Pancreas (tissue), 10 donors: ENCODE results near the gene VAPB. TPM values are rescaled to one million over a fixed set of nuclear protein-coding genes. Genes with fewer than 3 reads are reported as not detected.

ENCODE experiments used
- ATAC-seq, 4 donors: fragments of 200-7000 bp; cut with Tn5 transposase; one replicate each; pipeline versions ENCODE4 v1.8.0 to v1.9.1; 2020; ENCODE audit warnings: mild to moderate bottlenecking in 4 of 4, moderate library complexity in 4 of 4
- DNase-seq, 6 donors: peaks; one replicate each; pipeline ENCODE4 v3.0.0-alpha.2; 2020
- FAIRE-seq: peaks from 2 replicates; lab custom pipeline; 2012; peaks lifted over from hg19 to GRCh38; lab: Jason Lieb, UNC
- H3K27ac ChIP-seq, 4 donors: fragments of 200-600 bp; sonication (generic); 1 replicate in 3 of 4; 2 replicates in 1 of 4; pipeline versions ENCODE4 v1.5.0 to v1.8.0; 2020
- H3K27me3 ChIP-seq, 4 donors: fragments of 200-600 bp; one replicate each; pipeline ENCODE4 v1.8.0; 2021
- H3K36me3 ChIP-seq, 3 donors: fragments of 200-600 bp; sonication (generic) in 1 of 3; one replicate each; pipeline versions ENCODE4 v1.5.0 to v1.8.0; 2020 to 2021
- H3K4me1 ChIP-seq, 3 donors: fragments of 200-600 bp; one replicate each; pipeline ENCODE4 v1.8.0; 2021
- H3K4me3 ChIP-seq, 4 donors: fragments of 200-600 bp; sonication (generic) in 2 of 4; one replicate each; pipeline versions ENCODE4 v1.5.0 to v1.8.0; 2020 to 2021
- H3K9me3 ChIP-seq, 4 donors: fragments of 200-600 bp; one replicate each; pipeline ENCODE4 v1.8.0; 2021
- CTCF ChIP-seq, 4 donors: fragments of 200-600 bp; sonication (generic) in 3 of 4; IDR thresholded peaks; one replicate each; pipeline versions ENCODE4 v1.5.0 to v1.8.0; 2021; ENCODE audit warnings: antibody characterized with exemption in 4 of 4
- WGBS, 2 donors: extraction: QIAGEN DNeasy Blood & Tissue Kit; methylation state at CpG; one replicate each; pipeline ENCODE4 v1.1.7; 2013; 5-methylcytosine and 5-hydroxymethylcytosine counted together
- intact Hi-C, 3 donors: fragments of 100-400 bp; cut with DNase I; formaldehyde crosslinking; loops; one replicate each; pipeline versions ENCODE4 v1.11.1 to v1.14.2; 2022
- polyA plus RNA-seq, 2 donors: library from polyadenylated mRNA; stranded (reverse); fragments of 200-250 nt; gene quantifications; one replicate each; pipeline ENCODE4 v1.2.3, GENCODE V29; 2013
- total RNA-seq, 6 donors: library from RNA; stranded (reverse); fragmentation: NEBNext Ultra II Directional in 4 of 6; extraction: Animal tissue kit (Norgen Biotek cat#: 25700) in 4 of 6; gene quantifications; one replicate each; pipeline versions ENCODE4 v1.2.1 to v1.2.4, GENCODE V29; 2021 to 2023
- donor health status: healthy with polysubstance abuse.
- donor health status: DM: no; HTN: no; CAD: no; lungs with moderate emphysema.
- donor health status: DM: no; HTN: no; CAD: no.
- donor health status: control.
- donor health status: control.
- donor health status: Bipolar disorder and iron deficiency.
- donor health status: DM: yes; HTN: yes; CAD: no.
- donor health status: DM: no; HTN: no; CAD: no.
- donor health status: DM: no; HTN: no; CAD: no.
- donor health status: DM: yes; HTN: yes; CAD: no.

The VAPB gene
- total and polyA plus RNA-seq, 8 donors = 9.6 to 30.3 (median 20.6) TPM

GRCh38 chr20:58495623-58496428 lies 106.8 kb downstream of the VAPB start:
- WGBS, 2 donors = 85 to 90% methylated on average over 15 of the region's 15 CpGs
- H3K27me3 ChIP-seq = no peaks in the 10 kb centered on the region

GRCh38 chr20:58496429-58496769 lies 107.4 kb downstream of the VAPB start:
- Histone ChIP-seq H3K27me3 (no peaks in the 10 kb centered on the region), H3K27ac (no peak overlapping the region), H3K4me1 (no peaks in the 10 kb centered on the region), H3K9me3 (no peaks in the 10 kb centered on the region), H3K4me3 (no peak overlapping the region), H3K36me3 (no peaks in the 10 kb centered on the region)
- TF ChIP-seq CTCF (IDR thresholded peaks at IDR 0.05) = no peak
- intact Hi-C loops = no loop called here
- ATAC-seq = no peak
- no peak for FAIRE-seq
- WGBS, 2 donors = 83 to 93% methylated on average over 6 of the region's 6 CpGs
- no peak for DNase-seq

More at GRCh38 chr20:58495623-58496428, 106.8 kb downstream of the VAPB start:
- Histone ChIP-seq H3K36me3 (no peaks in the 10 kb centered on the region), H3K4me3 (no peak overlapping the region), H3K4me1 (no peaks in the 10 kb centered on the region), H3K27ac (no peak overlapping the region), H3K9me3 (no peaks in the 10 kb centered on the region)
- intact Hi-C loops = no loop called here
- no peak for TF ChIP-seq CTCF (IDR thresholded peaks at IDR 0.05)
- ATAC-seq (no peak), DNase-seq (no peak), FAIRE-seq (no peak)

GRCh38 chr20:58497076-58497641 lies 108.1 kb downstream of the VAPB start:
- H3K4me1 ChIP-seq = no peaks in the 10 kb centered on the region
- FAIRE-seq = no peak
- H3K9me3 ChIP-seq = no peaks in the 10 kb centered on the region
- no peaks in the 10 kb centered on the region for H3K36me3 ChIP-seq
- DNase-seq = no peak
- no peak for TF ChIP-seq CTCF (IDR thresholded peaks at IDR 0.05)
- no peaks in the 10 kb centered on the region for H3K27me3 ChIP-seq
- intact Hi-C loops = no loop called here
- no peak for ATAC-seq
- no peak overlapping the region for H3K27ac ChIP-seq
- H3K4me3 ChIP-seq = no peak overlapping the region
- 88 to 90% methylated on average over 16 of the region's 16 CpGs for WGBS, 2 donors

- Histone ChIP-seq H3K27me3 (no peaks in the 10 kb centered on the region), H3K27ac (no peak overlapping the region), H3K9me3 (no peaks in the 10 kb centered on the region), H3K4me3 (no peak overlapping the region), H3K4me1 (no peaks in the 10 kb centered on the region), H3K36me3 (no peaks in the 10 kb centered on the region)
- no peak for TF ChIP-seq CTCF (IDR thresholded peaks at IDR 0.05)
- FAIRE-seq (no peak), DNase-seq (no peak), ATAC-seq (no peak)
- intact Hi-C loops = no loop called here
- 87 to 90% methylated on average over 13 of the region's 13 CpGs for WGBS, 2 donors
These were observed 108.9 kb downstream of the VAPB start for GRCh38 chr20:58497724-58498469.
